Measurements from ENCODE around the gene PRKCE.

DNA sequence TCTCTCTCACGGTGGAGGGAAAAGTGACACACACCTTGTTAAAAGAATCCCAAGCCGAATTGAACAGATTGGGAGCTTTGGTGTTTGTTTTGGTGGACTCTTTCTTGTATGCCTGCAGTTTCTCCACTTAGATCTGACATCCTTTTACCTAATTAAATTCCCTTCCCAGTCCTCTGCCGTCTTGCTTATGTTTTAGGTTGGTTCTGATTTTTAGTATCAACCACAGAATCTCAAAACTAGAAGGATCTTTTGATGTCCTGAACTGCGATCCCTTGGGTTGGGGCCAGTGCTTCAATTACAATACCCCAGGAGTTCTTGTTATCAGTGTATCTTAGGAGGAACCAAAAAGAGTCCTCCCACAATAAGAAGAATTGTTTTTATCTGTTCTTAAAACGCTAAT, 112.3 kb downstream of the PRKCE start:
- TF ChIP-seq SUZ12 (IDR thresholded peaks at IDR 0.05; ENCODE audit: extremely low read depth, insufficient read depth, insufficient read length), result no peak
- no peak for TF ChIP-seq ZNF274 (IDR thresholded peaks at IDR 0.05; ENCODE audit: low read depth, low read length)
- TF ChIP-seq YY1 (IDR thresholded peaks at IDR 0.05; ENCODE audit: insufficient read depth, insufficient read length), result no peak

Data from NT2/D1 (cell line).